ENCODE results near the gene RPUSD1. TPM values are rescaled to one million over a fixed set of nuclear protein-coding genes. Genes with fewer than 3 reads are reported as not detected.

The RPUSD1 gene
- total and polyA plus RNA-seq, 2 of the 13 experiments (the other 11 are each of a cell fraction or from before 2014, with no cell fraction given), result 13.1 to 26.2 TPM

DNA sequence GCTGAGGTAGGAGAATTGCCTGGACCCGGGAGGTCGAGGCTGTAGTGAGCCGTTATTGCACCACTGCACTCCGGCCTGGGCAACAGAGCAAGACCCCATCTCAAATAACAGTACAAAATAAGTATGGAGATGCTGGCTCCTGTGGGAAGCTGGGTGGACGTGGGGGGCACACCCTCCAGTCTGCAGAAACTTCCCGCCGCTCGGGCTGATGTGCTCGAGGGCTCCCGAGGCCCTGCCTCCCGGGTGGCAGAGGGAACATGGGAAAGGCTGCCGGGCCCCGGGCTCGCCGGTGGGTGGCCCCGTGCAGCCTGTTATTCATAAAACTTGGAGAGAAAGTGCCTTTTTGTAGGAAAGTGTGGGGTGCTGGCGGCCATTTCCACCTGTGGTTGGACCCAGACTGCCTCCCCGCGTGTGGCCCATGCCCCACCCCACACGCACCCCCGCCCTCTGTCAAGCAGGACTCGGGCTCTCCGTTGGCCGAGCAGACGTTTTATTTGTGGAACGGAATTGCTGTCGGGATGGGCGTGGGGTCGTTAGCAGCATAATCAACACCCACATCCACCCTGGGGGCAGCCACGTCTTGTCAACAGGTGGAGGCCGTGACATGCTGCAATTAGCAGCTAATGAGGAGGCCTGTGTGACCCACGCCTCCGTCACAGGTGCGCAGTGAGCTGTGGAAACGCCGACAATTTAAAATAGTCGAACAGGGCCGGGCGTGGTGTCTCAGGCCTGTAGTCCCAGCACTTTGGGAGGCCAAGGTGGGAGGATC, 40.0 kb downstream of the RPUSD1 start:
- Histone ChIP-seq H3K36me3 (replicated peaks in 1 of 2; ENCODE audit: control insufficient read depth in 1 of 2, insufficient read depth in 2 of 2, low read length in 2 of 2) (no peaks in the 10 kb centered on the region), H4K20me1 (ENCODE audit: insufficient read depth, low read length) (no peaks in the 10 kb centered on the region), H3K79me2 (ENCODE audit: insufficient read depth, low read length) (no peaks in the 10 kb centered on the region), H3K4me3 (replicated peaks in 1 of 3; ENCODE audit: insufficient read depth in 1 of 3, low read depth in 2 of 3, low read length in 3 of 3) (no peak overlapping the region), H3K27me3 (ENCODE audit: control insufficient read depth in 1 of 2, insufficient read depth in 2 of 2, low read length in 2 of 2) (peaks cover 5 to 38% of the 10 kb centered on the region in 2 experiments; a peak in 4 of 5 replicates), H2AFZ (ENCODE audit: low read length) (no peak overlapping the region), H3K9me3 (ENCODE audit: low read length) (no peaks in the 10 kb centered on the region), H3K9ac (ENCODE audit: insufficient read depth, low read depth, low read length) (no peak overlapping the region), H3K4me1 (ENCODE audit: insufficient read depth, low read length) (peaks cover 11% of the 10 kb centered on the region), H3K27ac (ENCODE audit: extremely low read length, insufficient read depth, low read length) (no peak overlapping the region), H3K4me2 (ENCODE audit: low read depth, low read length) (no peak overlapping the region)
- ATAC-seq (no peak), FAIRE-seq (no peak), DNase-seq (ENCODE audit: low spot score) (no peak)
- ChIA-PET POLR2A (no interaction called here), CTCF (ENCODE audit: low intra/inter-chr PET ratio, low total read pairs) (no interaction called here)
- intact Hi-C loops (cut with micrococcal nuclease; ENCODE audit: unreplicated experiment) (no loop called here), in situ Hi-C loops (cut with HindIII; ENCODE audit: extremely low pct_ligation_motif_present, low pct_unique_long_range_greater_than_20kb) (no loop called here)
- TF ChIP-seq, protein P1, sequence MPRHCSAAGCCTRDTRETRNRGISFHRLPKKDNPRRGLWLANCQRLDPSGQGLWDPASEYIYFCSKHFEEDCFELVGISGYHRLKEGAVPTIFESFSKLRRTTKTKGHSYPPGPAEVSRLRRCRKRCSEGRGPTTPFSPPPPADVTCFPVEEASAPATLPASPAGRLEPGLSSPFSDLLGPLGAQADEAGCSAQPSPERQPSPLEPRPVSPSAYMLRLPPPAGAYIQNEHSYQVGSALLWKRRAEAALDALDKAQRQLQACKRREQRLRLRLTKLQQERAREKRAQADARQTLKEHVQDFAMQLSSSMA (CRISPR knock-in tag; IDR thresholded peaks at IDR 0.05), result no peak
- TF ChIP-seq SYNCRIP (IDR thresholded peaks at IDR 0.05; ENCODE audit: insufficient read depth, low read depth, low read length) (no peak), HNRNPLL (IDR thresholded peaks at IDR 0.05; ENCODE audit: low read depth, low read length, poor library complexity, severe bottlenecking) (no peak), GABPA (IDR thresholded peaks at IDR 0.05; ENCODE audit: low read depth, low read length) (no peak), GABPA (CRISPR knock-in tag; IDR thresholded peaks at IDR 0.05; ENCODE audit: low read depth) (no peak), RFXANK (CRISPR knock-in tag; IDR thresholded peaks at IDR 0.05) (no peak), CAMTA2 (CRISPR knock-in tag; IDR thresholded peaks at IDR 0.05; ENCODE audit: borderline replicate concordance) (no peak), HOXA9 (CRISPR knock-in tag; IDR thresholded peaks at IDR 0.05; ENCODE audit: borderline replicate concordance) (no peak), ZNF282 (IDR thresholded peaks at IDR 0.05; ENCODE audit: partially characterized antibody) (no peak), KAT8 (CRISPR knock-in tag; IDR thresholded peaks at IDR 0.05) (no peak)
- TF ChIP-seq, protein P2, sequence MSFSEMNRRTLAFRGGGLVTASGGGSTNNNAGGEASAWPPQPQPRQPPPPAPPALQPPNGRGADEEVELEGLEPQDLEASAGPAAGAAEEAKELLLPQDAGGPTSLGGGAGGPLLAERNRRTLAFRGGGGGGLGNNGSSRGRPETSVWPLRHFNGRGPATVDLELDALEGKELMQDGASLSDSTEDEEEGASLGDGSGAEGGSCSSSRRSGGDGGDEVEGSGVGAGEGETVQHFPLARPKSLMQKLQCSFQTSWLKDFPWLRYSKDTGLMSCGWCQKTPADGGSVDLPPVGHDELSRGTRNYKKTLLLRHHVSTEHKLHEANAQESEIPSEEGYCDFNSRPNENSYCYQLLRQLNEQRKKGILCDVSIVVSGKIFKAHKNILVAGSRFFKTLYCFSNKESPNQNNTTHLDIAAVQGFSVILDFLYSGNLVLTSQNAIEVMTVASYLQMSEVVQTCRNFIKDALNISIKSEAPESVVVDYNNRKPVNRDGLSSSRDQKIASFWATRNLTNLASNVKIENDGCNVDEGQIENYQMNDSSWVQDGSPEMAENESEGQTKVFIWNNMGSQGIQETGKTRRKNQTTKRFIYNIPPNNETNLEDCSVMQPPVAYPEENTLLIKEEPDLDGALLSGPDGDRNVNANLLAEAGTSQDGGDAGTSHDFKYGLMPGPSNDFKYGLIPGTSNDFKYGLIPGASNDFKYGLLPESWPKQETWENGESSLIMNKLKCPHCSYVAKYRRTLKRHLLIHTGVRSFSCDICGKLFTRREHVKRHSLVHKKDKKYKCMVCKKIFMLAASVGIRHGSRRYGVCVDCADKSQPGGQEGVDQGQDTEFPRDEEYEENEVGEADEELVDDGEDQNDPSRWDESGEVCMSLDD (CRISPR knock-in tag; IDR thresholded peaks at IDR 0.05; ENCODE audit: borderline replicate concordance), result no peak
- TF ChIP-seq, protein P3, sequence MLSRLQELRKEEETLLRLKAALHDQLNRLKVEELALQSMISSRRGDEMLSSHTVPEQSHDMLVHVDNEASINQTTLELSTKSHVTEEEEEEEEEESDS (CRISPR knock-in tag; IDR thresholded peaks at IDR 0.05; ENCODE audit: borderline replicate concordance), result no peak
- TF ChIP-seq, protein P4, sequence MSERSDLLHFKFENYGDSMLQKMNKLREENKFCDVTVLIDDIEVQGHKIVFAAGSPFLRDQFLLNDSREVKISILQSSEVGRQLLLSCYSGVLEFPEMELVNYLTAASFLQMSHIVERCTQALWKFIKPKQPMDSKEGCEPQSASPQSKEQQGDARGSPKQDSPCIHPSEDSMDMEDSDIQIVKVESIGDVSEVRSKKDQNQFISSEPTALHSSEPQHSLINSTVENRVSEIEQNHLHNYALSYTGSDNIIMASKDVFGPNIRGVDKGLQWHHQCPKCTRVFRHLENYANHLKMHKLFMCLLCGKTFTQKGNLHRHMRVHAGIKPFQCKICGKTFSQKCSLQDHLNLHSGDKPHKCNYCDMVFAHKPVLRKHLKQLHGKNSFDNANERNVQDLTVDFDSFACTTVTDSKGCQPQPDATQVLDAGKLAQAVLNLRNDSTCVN (CRISPR knock-in tag; IDR thresholded peaks at IDR 0.05; ENCODE audit: borderline replicate concordance), result no peak
- no TSS peak for BruUV-seq (replicated peaks)
- 60% methylated on average over 32 of the region's 39 CpGs for WGBS (ENCODE audit: low lambda C conversion rate)
